K562 (cell line): ENCODE data around the gene LLGL1. TPM values are rescaled to one million over a fixed set of nuclear protein-coding genes. Genes with fewer than 3 reads are reported as not detected.

Experiments
- CHD2 ChIP-seq: IDR thresholded peaks from 2 replicates; pipeline ENCODE4 v1.6.1; 2011; ENCODE audit warnings: low read depth, low read length
- ETS1 ChIP-seq: conservative IDR thresholded peaks from 2 replicates; pipeline ENCODE4 v1.6.1; 2011; ENCODE audit warnings: low read depth, mild to moderate bottlenecking, low read length; ENCODE audit not compliant: control insufficient read depth
- MAFF ChIP-seq: IDR thresholded peaks from 2 replicates; pipeline ENCODE4 v1.6.1; 2012; ENCODE audit warnings: low read length, improper control_type of control experiment
- NEUROD1 ChIP-seq: fragments of 150-350 bp; IDR thresholded peaks from 2 replicates; pipeline ENCODE4 v1.6.1; 2014; ENCODE audit warnings: borderline replicate concordance, low read length, low read depth; ENCODE audit not compliant: partially characterized antibody
- RUNX1 ChIP-seq: sonication (generic); IDR thresholded peaks from 2 replicates; pipeline ENCODE4 v1.6.1; 2016; ENCODE audit warnings: antibody characterized with exemption, low read depth
- polyA plus RNA-seq, 8 experiments: library from polyadenylated mRNA; depleted of rRNA in 4 of 8; stranded (reverse) in 5 of 8; unstranded in 3 of 8; fragments of >200 nt; fragmentation: Nextera tagmentation in 2 of 8; fragmentation: Illumina TruSeq in 1 of 8; extraction: Ambion mirVana in 2 of 8; extraction: Trizol in 1 of 8; gene quantifications; 2 replicates each; pipeline versions ENCODE4 v1.2.1 to v1.2.3, GENCODE V29; 2011 to 2014; ENCODE audit warnings: inconsistent platforms in 1 of 8, missing spikeins in 1 of 8
- total RNA-seq, 7 experiments: library from RNA; depleted of rRNA in 6 of 7; stranded (reverse); fragments of >200 nt in 6 of 7; fragmentation: Illumina TruSeq in 2 of 7; extraction: Trizol in 2 of 7; gene quantifications; 2 replicates each; pipeline versions ENCODE4 v1.2.1 to v1.2.3, GENCODE V29; 2011 to 2021; ENCODE audit warnings: low replicate concordance in 1 of 7
- TF ChIP-seq, protein P1 (sequence below): fragments of 250-450 bp; sonication (Bioruptor Pico); IDR thresholded peaks from 2 replicates; pipeline ENCODE4 v1.5.0; 2020; ENCODE audit warnings: mild to moderate bottlenecking
- TF ChIP-seq, protein P2 (sequence below), 2 experiments: fragments of 150-350 bp in 1 of 2; IDR thresholded peaks; 2 replicates each; pipeline ENCODE4 v1.6.1; 2012 to 2016; ENCODE audit warnings: low read depth in 2 of 2, low read length in 2 of 2, mild to moderate bottlenecking in 1 of 2, moderate library complexity in 1 of 2

The LLGL1 gene
- total and polyA plus RNA-seq, 9 of the 15 experiments (the other 6 are each of a cell fraction or from before 2014, with no cell fraction given) = 0.11 to 12.9 (median 5.3) TPM; not detected in 1

- TF ChIP-seq, protein P1, sequence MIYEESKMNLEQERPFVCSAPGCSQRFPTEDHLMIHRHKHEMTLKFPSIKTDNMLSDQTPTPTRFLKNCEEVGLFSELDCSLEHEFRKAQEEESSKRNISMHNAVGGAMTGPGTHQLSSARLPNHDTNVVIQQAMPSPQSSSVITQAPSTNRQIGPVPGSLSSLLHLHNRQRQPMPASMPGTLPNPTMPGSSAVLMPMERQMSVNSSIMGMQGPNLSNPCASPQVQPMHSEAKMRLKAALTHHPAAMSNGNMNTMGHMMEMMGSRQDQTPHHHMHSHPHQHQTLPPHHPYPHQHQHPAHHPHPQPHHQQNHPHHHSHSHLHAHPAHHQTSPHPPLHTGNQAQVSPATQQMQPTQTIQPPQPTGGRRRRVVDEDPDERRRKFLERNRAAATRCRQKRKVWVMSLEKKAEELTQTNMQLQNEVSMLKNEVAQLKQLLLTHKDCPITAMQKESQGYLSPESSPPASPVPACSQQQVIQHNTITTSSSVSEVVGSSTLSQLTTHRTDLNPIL = no peak
- TF ChIP-seq MAFF (no peak), CHD2 (no peak), ETS1 (no peak), NEUROD1 (no peak), RUNX1 (no peak)
- TF ChIP-seq, protein P2, sequence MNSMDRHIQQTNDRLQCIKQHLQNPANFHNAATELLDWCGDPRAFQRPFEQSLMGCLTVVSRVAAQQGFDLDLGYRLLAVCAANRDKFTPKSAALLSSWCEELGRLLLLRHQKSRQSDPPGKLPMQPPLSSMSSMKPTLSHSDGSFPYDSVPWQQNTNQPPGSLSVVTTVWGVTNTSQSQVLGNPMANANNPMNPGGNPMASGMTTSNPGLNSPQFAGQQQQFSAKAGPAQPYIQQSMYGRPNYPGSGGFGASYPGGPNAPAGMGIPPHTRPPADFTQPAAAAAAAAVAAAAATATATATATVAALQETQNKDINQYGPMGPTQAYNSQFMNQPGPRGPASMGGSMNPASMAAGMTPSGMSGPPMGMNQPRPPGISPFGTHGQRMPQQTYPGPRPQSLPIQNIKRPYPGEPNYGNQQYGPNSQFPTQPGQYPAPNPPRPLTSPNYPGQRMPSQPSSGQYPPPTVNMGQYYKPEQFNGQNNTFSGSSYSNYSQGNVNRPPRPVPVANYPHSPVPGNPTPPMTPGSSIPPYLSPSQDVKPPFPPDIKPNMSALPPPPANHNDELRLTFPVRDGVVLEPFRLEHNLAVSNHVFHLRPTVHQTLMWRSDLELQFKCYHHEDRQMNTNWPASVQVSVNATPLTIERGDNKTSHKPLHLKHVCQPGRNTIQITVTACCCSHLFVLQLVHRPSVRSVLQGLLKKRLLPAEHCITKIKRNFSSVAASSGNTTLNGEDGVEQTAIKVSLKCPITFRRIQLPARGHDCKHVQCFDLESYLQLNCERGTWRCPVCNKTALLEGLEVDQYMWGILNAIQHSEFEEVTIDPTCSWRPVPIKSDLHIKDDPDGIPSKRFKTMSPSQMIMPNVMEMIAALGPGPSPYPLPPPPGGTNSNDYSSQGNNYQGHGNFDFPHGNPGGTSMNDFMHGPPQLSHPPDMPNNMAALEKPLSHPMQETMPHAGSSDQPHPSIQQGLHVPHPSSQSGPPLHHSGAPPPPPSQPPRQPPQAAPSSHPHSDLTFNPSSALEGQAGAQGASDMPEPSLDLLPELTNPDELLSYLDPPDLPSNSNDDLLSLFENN (IDR thresholded peaks at IDR 0.05; ENCODE audit: low read depth in 2 of 2, low read length in 2 of 2) = no peak
Observed at GRCh38 chr17:18238299-18238698, 12.9 kb downstream of the LLGL1 start (continued).
